Prostate gland (tissue), 2 donors: ENCODE data around the gene OR2T27.

Experiments
- POLR2AphosphoS5 ChIP-seq: sonication (generic); formaldehyde crosslinking; IDR thresholded peaks from one replicate; pipeline ENCODE4 v1.6.1; 2017; ENCODE audit warnings: antibody characterized with exemption
- TF ChIP-seq, protein P1 (sequence below), 4 experiments: fragments of 200-600 bp in 2 of 4; fragments of 450-650 bp in 2 of 4; sonication (generic) in 2 of 4; IDR thresholded peaks; 1 replicate in 3 of 4; 2 replicates in 1 of 4; pipeline ENCODE4 v1.5.1; 2016 to 2019; ENCODE audit warnings: antibody characterized with exemption in 4 of 4, mild to moderate bottlenecking in 2 of 4, moderate library complexity in 2 of 4

DNA sequence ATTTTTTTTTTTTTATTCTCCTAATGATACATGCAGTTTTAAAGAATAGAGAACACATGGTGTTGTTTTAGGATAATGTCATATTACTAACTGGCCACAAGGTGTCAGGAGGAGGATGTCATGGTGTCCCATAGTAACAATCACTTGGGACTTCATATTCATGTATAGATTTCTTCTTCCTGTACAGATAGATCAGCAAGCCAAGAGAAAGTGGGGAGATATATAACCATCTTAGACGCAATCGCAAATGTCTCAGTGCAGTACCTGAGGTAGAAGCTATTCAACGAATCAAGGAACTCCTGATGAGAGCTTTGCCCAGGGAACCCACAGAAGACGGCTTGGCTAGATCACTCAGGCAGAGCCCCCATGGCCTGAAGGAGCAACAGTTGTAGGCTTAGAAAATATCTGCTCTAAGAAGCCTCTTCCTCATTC, 32.7 kb downstream of the OR2T27 start:
- TF ChIP-seq, protein P1, sequence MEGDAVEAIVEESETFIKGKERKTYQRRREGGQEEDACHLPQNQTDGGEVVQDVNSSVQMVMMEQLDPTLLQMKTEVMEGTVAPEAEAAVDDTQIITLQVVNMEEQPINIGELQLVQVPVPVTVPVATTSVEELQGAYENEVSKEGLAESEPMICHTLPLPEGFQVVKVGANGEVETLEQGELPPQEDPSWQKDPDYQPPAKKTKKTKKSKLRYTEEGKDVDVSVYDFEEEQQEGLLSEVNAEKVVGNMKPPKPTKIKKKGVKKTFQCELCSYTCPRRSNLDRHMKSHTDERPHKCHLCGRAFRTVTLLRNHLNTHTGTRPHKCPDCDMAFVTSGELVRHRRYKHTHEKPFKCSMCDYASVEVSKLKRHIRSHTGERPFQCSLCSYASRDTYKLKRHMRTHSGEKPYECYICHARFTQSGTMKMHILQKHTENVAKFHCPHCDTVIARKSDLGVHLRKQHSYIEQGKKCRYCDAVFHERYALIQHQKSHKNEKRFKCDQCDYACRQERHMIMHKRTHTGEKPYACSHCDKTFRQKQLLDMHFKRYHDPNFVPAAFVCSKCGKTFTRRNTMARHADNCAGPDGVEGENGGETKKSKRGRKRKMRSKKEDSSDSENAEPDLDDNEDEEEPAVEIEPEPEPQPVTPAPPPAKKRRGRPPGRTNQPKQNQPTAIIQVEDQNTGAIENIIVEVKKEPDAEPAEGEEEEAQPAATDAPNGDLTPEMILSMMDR (IDR thresholded peaks at IDR 0.05) = peak; percentile 50 to 78 (median 54)
- no peak for TF ChIP-seq POLR2AphosphoS5
